Vagina (tissue), 2 donors: ENCODE measurements around the gene UROS. TPM values are rescaled to one million over a fixed set of nuclear protein-coding genes. Genes with fewer than 3 reads are reported as not detected.

Source experiments
- DNase-seq, 2 donors: peaks; one replicate each; pipeline ENCODE4 v3.0.0-alpha.2; 2017; ENCODE audit errors: extremely low spot score in 2 of 2
- H3K27ac ChIP-seq: fragments of 200-600 bp; sonication (generic); one replicate; pipeline ENCODE4 v1.5.1; 2019
- H3K27me3 ChIP-seq: fragments of 200-600 bp; sonication (generic); one replicate; pipeline ENCODE4 v1.5.1; 2019
- H3K36me3 ChIP-seq, 2 donors: fragments of 200-600 bp; sonication (generic); one replicate each; pipeline ENCODE4 v1.5.1; 2017 to 2019
- H3K4me1 ChIP-seq: fragments of 200-600 bp; sonication (generic); one replicate; pipeline ENCODE4 v1.5.1; 2019
- H3K4me3 ChIP-seq, 2 donors: fragments of 200-600 bp; sonication (generic); 1 replicate in 1 of 2; 2 replicates in 1 of 2; pipeline ENCODE4 v1.5.1; 2016 to 2019
- H3K9me3 ChIP-seq: fragments of 200-600 bp; sonication (generic); one replicate; pipeline ENCODE4 v1.5.1; 2019
- CTCF ChIP-seq, 3 experiments: fragments of 450-650 bp in 2 of 3; fragments of 200-600 bp in 1 of 3; sonication (generic) in 1 of 3; IDR thresholded peaks; one replicate each; pipeline ENCODE4 v1.5.1; 2017 to 2019; ENCODE audit warnings: antibody characterized with exemption in 3 of 3, mild to moderate bottlenecking in 2 of 3, moderate library complexity in 2 of 3
- POLR2A ChIP-seq, 2 donors: fragments of 450-650 bp; IDR thresholded peaks; one replicate each; pipeline ENCODE4 v1.6.1; 2017; ENCODE audit warnings: antibody characterized with exemption in 2 of 2, mild to moderate bottlenecking in 2 of 2, moderate library complexity in 2 of 2
- POLR2AphosphoS5 ChIP-seq, 2 donors: sonication (generic); formaldehyde crosslinking; IDR thresholded peaks; one replicate each; pipeline ENCODE4 v1.9.0; 2017; ENCODE audit warnings: antibody characterized with exemption in 2 of 2, mild to moderate bottlenecking in 2 of 2, low read depth in 1 of 2; ENCODE audit not compliant: insufficient read depth in 1 of 2
- intact Hi-C: fragments of 100-400 bp; cut with DNase I; formaldehyde crosslinking; loops from one replicate; pipeline ENCODE4 v1.15.1; 2023
- total RNA-seq: library from RNA; depleted of rRNA; stranded (reverse); fragments of >200 nt; gene quantifications from one replicate; pipeline ENCODE4 v1.2.3, GENCODE V29; 2016

UROS gene
- total RNA-seq, 1 donor from 2014 or later = 20.9 TPM

DNA sequence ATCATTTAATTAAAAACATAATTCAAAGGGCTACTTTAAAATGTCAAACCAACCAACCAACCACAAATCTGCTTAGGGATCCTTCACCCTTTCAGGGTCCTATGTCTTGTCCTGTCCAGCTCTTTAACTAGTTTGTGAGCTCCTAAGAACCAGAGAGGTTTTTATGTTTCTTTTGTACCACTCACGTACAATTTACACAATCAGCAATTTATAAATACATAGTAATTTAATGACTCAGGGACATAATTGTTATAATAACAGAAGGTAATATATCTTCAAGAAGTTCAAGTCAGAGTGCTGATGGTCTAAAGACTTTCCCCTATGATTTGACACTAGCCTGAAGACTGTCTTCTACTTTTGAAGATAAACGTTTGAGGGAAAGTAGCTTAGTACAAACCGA, 42.1 kb upstream of the UROS start:
- no peak for DNase-seq
- TF ChIP-seq CTCF (IDR thresholded peaks at IDR 0.05) (no peak), POLR2AphosphoS5 (IDR thresholded peaks at IDR 0.05; ENCODE audit: insufficient read depth in 1 of 2, low read depth in 1 of 2) (no peak), POLR2A (IDR thresholded peaks at IDR 0.05) (no peak)
- Histone ChIP-seq H3K36me3 (peaks cover 0 to 18% of the 10 kb centered on the region in 2 donors), H3K27me3 (no peaks in the 10 kb centered on the region), H3K27ac (no peak overlapping the region), H3K4me1 (no peaks in the 10 kb centered on the region), H3K4me3 (no peak overlapping the region), H3K9me3 (no peaks in the 10 kb centered on the region)
- intact Hi-C loops = no loop called here

GRCh38 chr10:125859128-125859817, 36.2 kb upstream of the UROS start:
- no peak overlapping the region for H3K4me3 ChIP-seq
- H3K36me3 ChIP-seq = peaks cover 0 to 18% of the 10 kb centered on the region in 2 donors
- no peak for TF ChIP-seq POLR2AphosphoS5 (IDR thresholded peaks at IDR 0.05; ENCODE audit: insufficient read depth in 1 of 2, low read depth in 1 of 2)
- no peak for TF ChIP-seq CTCF (IDR thresholded peaks at IDR 0.05)
- no peaks in the 10 kb centered on the region for H3K27me3 ChIP-seq
- no peak for DNase-seq
- H3K27ac ChIP-seq = no peak overlapping the region
- H3K4me1 ChIP-seq = no peaks in the 10 kb centered on the region
- intact Hi-C loops = no loop called here
- H3K9me3 ChIP-seq = no peaks in the 10 kb centered on the region

- TF ChIP-seq POLR2AphosphoS5 (IDR thresholded peaks at IDR 0.05; ENCODE audit: insufficient read depth in 1 of 2, low read depth in 1 of 2) (no peak), CTCF (IDR thresholded peaks at IDR 0.05) (no peak), POLR2A (IDR thresholded peaks at IDR 0.05) (no peak)
- DNase-seq = no peak
- no peaks in the 10 kb centered on the region for H3K4me1 ChIP-seq
Observed at GRCh38 chr10:125857185-125857760, 34.2 kb upstream of the UROS start.

GRCh38 chr10:125852487-125852886, 29.4 kb upstream of the UROS start:
- no peak overlapping the region for H3K27ac ChIP-seq
- no peak for DNase-seq
- no peaks in the 10 kb centered on the region for H3K27me3 ChIP-seq
- no peak overlapping the region for H3K4me3 ChIP-seq
- TF ChIP-seq POLR2A (IDR thresholded peaks at IDR 0.05) (no peak), POLR2AphosphoS5 (IDR thresholded peaks at IDR 0.05; ENCODE audit: insufficient read depth in 1 of 2, low read depth in 1 of 2) (no peak), CTCF (IDR thresholded peaks at IDR 0.05) (no peak)
- no peaks in the 10 kb centered on the region for H3K4me1 ChIP-seq
- no peaks in the 10 kb centered on the region for H3K9me3 ChIP-seq
- intact Hi-C loops = no loop called here
- peaks cover 0 to 27% of the 10 kb centered on the region in 2 donors for H3K36me3 ChIP-seq

More at GRCh38 chr10:125857185-125857760, 34.2 kb upstream of the UROS start:
- no peaks in the 10 kb centered on the region for H3K9me3 ChIP-seq
- intact Hi-C loops = no loop called here
- H3K27me3 ChIP-seq = no peaks in the 10 kb centered on the region
- no peak overlapping the region for H3K4me3 ChIP-seq
- peaks cover 0 to 26% of the 10 kb centered on the region in 2 donors for H3K36me3 ChIP-seq
- no peak overlapping the region for H3K27ac ChIP-seq
